Measurements from ENCODE around the gene AP3S2. TPM values are rescaled to one million over a fixed set of nuclear protein-coding genes. Genes with fewer than 3 reads are reported as not detected.
"Not testable (repeated sequence)": the region's sequence is repeated elsewhere in the genome, so short reads cannot be mapped to it uniquely, and the experiment has no call there.

AP3S2 gene
- total RNA-seq, 1 donor from 2014 or later = 60.5 TPM

- no peak for TF ChIP-seq CTCF (IDR thresholded peaks at IDR 0.05; ENCODE audit: partially characterized antibody, unreplicated experiment)
- peaks cover 1% of the 10 kb centered on the region for H3K27me3 Mint-ChIP-seq (ENCODE audit: unreplicated experiment)
- H3K9me3 Mint-ChIP-seq (ENCODE audit: unreplicated experiment) = peaks cover 2% of the 10 kb centered on the region
- no peaks in the 10 kb centered on the region for H3K4me1 Mint-ChIP-seq (ENCODE audit: low read depth, unreplicated experiment)
- DNase-seq = no peak
- no peak overlapping the region for H3K4me3 Mint-ChIP-seq (ENCODE audit: unreplicated experiment)
- H3K27ac Mint-ChIP-seq (ENCODE audit: unreplicated experiment) = no peak overlapping the region
- H3K36me3 Mint-ChIP-seq (ENCODE audit: unreplicated experiment) = peaks cover 10% of the 10 kb centered on the region
Observed at GRCh38 chr15:89792106-89792805, 101.5 kb downstream of the AP3S2 start.

- Mint-ChIP-seq H3K36me3 (ENCODE audit: unreplicated experiment) (peaks cover 10% of the 10 kb centered on the region), H3K4me3 (ENCODE audit: unreplicated experiment) (no peak overlapping the region), H3K4me1 (ENCODE audit: low read depth, unreplicated experiment) (no peaks in the 10 kb centered on the region), H3K27ac (ENCODE audit: unreplicated experiment) (no peak overlapping the region), H3K27me3 (ENCODE audit: unreplicated experiment) (peaks cover 2% of the 10 kb centered on the region), H3K9me3 (ENCODE audit: unreplicated experiment) (peaks cover 3% of the 10 kb centered on the region)
- no peak for TF ChIP-seq CTCF (IDR thresholded peaks at IDR 0.05; ENCODE audit: partially characterized antibody, unreplicated experiment)
- no peak for DNase-seq
Observed at GRCh38 chr15:89790661-89791060, 103.1 kb downstream of the AP3S2 start.

GRCh38 chr15:89790206-89790605, 103.6 kb downstream of the AP3S2 start:
- no peak overlapping the region for H3K4me3 Mint-ChIP-seq (ENCODE audit: unreplicated experiment)
- peaks cover 3% of the 10 kb centered on the region for H3K9me3 Mint-ChIP-seq (ENCODE audit: unreplicated experiment)

GRCh38 chr15:89788585-89788984, 105.2 kb downstream of the AP3S2 start:
- H3K27ac Mint-ChIP-seq (ENCODE audit: unreplicated experiment); DNase-seq: not testable (repeated sequence)
- peaks cover 10% of the 10 kb centered on the region for H3K36me3 Mint-ChIP-seq (ENCODE audit: unreplicated experiment)

More at GRCh38 chr15:89790206-89790605, 103.6 kb downstream of the AP3S2 start:
- Mint-ChIP-seq H3K36me3 (ENCODE audit: unreplicated experiment) (peaks cover 10% of the 10 kb centered on the region), H3K27me3 (ENCODE audit: unreplicated experiment) (peaks cover 2% of the 10 kb centered on the region), H3K27ac (ENCODE audit: unreplicated experiment) (no peak overlapping the region), H3K4me1 (ENCODE audit: low read depth, unreplicated experiment) (no peaks in the 10 kb centered on the region)
- no peak for DNase-seq
- TF ChIP-seq CTCF (IDR thresholded peaks at IDR 0.05; ENCODE audit: partially characterized antibody, unreplicated experiment) = no peak

GRCh38 chr15:89787944-89788343, 105.8 kb downstream of the AP3S2 start:
- Mint-ChIP-seq H3K4me1 (ENCODE audit: low read depth, unreplicated experiment) (no peaks in the 10 kb centered on the region), H3K4me3 (ENCODE audit: unreplicated experiment) (no peak overlapping the region), H3K9me3 (ENCODE audit: unreplicated experiment) (peaks cover 3% of the 10 kb centered on the region), H3K27ac (ENCODE audit: unreplicated experiment) (no peak overlapping the region), H3K36me3 (ENCODE audit: unreplicated experiment) (peaks cover 10% of the 10 kb centered on the region), H3K27me3 (ENCODE audit: unreplicated experiment) (peaks cover 2% of the 10 kb centered on the region)
- DNase-seq = no peak
- no peak for TF ChIP-seq CTCF (IDR thresholded peaks at IDR 0.05; ENCODE audit: partially characterized antibody, unreplicated experiment)

More at GRCh38 chr15:89788585-89788984, 105.2 kb downstream of the AP3S2 start:
- not testable (repeated sequence) for H3K9me3 Mint-ChIP-seq (ENCODE audit: unreplicated experiment); H3K4me1 Mint-ChIP-seq (ENCODE audit: low read depth, unreplicated experiment); H3K27me3 Mint-ChIP-seq (ENCODE audit: unreplicated experiment); H3K4me3 Mint-ChIP-seq (ENCODE audit: unreplicated experiment)

Measured in glutamatergic neuron (in vitro differentiated cells).